Keratinocyte (primary cell): ENCODE results near the gene DPYSL5.

Experiments
- EZH2 ChIP-seq: IDR thresholded peaks from one replicate; pipeline ENCODE4 v1.6.1; 2012; ENCODE audit warnings: inconsistent platforms, mild to moderate bottlenecking, low read length, moderate library complexity
- TF ChIP-seq, protein P1 (sequence below), 3 experiments: IDR thresholded peaks in 1 of 3; conservative IDR thresholded peaks in 1 of 3; optimal IDR thresholded peaks in 1 of 3; 2 replicates in 2 of 3; 3 replicates in 1 of 3; pipeline versions ENCODE3 to v1.5.1; 2011; ENCODE audit warnings: low read length in 3 of 3, mild to moderate bottlenecking in 3 of 3, moderate library complexity in 2 of 3, control low read depth in 1 of 3, inconsistent platforms in 1 of 3; ENCODE audit not compliant: insufficient read depth in 2 of 3; ENCODE audit errors: extremely low read depth in 1 of 3

- TF ChIP-seq, protein P1, sequence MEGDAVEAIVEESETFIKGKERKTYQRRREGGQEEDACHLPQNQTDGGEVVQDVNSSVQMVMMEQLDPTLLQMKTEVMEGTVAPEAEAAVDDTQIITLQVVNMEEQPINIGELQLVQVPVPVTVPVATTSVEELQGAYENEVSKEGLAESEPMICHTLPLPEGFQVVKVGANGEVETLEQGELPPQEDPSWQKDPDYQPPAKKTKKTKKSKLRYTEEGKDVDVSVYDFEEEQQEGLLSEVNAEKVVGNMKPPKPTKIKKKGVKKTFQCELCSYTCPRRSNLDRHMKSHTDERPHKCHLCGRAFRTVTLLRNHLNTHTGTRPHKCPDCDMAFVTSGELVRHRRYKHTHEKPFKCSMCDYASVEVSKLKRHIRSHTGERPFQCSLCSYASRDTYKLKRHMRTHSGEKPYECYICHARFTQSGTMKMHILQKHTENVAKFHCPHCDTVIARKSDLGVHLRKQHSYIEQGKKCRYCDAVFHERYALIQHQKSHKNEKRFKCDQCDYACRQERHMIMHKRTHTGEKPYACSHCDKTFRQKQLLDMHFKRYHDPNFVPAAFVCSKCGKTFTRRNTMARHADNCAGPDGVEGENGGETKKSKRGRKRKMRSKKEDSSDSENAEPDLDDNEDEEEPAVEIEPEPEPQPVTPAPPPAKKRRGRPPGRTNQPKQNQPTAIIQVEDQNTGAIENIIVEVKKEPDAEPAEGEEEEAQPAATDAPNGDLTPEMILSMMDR (optimal IDR thresholded peaks at IDR 0.05 in 1 of 3, IDR thresholded peaks at IDR 0.05 in 1 of 3, conservative IDR thresholded peaks at IDR 0.05 in 1 of 3; ENCODE audit: extremely low read depth in 1 of 3, insufficient read depth in 2 of 3, low read length in 3 of 3) = no peak
- no peak for TF ChIP-seq EZH2
Measured at GRCh38 chr2:26890341-26891000, 42.5 kb downstream of the DPYSL5 start.
